ENCODE results near the gene DZIP1L. TPM values are rescaled to one million over a fixed set of nuclear protein-coding genes. Genes with fewer than 3 reads are reported as not detected.

The DZIP1L gene
- polyA plus RNA-seq, 2 of the 4 experiments (the other 2 are of a cell fraction), result 2.7 to 7.0 TPM

DNA sequence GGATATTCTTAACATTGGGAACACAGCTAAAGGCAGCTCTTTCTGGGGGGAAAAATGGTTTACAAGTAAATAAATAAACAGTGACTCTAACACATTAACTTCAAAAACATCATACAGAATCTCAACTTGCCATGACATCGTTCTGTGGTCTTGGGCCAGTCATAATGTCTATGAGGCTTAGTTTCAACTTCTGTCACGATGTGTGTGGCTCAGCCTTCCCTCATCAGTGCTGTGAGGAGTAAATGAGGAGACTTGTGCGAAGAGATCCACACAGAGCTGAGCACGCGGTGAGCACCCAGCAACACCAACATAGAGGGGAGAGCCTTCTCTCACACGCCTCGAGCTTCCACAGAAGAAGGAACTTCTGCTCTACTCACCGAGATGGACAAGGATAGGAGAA is 49.0 kb downstream of the DZIP1L start:
- Histone ChIP-seq H3K4me3 (no peak overlapping the region), H3K27ac (no peak overlapping the region), H3K9me3 (no peaks in the 10 kb centered on the region), H3K4me2 (no peak overlapping the region), H3K4me1 (no peaks in the 10 kb centered on the region)
- CTCF ChIA-PET, result interaction anchor here (1.1 to 13.1 kb wide), 3 partner anchors 14 to 52 kb away, joined by 3 to 224 read pairs (median 13); partner anchors contain the start of gene DZIP1L
- no peak for TF ChIP-seq RARB (CRISPR knock-in tag; IDR thresholded peaks at IDR 0.05)
- TF ChIP-seq, protein P1, sequence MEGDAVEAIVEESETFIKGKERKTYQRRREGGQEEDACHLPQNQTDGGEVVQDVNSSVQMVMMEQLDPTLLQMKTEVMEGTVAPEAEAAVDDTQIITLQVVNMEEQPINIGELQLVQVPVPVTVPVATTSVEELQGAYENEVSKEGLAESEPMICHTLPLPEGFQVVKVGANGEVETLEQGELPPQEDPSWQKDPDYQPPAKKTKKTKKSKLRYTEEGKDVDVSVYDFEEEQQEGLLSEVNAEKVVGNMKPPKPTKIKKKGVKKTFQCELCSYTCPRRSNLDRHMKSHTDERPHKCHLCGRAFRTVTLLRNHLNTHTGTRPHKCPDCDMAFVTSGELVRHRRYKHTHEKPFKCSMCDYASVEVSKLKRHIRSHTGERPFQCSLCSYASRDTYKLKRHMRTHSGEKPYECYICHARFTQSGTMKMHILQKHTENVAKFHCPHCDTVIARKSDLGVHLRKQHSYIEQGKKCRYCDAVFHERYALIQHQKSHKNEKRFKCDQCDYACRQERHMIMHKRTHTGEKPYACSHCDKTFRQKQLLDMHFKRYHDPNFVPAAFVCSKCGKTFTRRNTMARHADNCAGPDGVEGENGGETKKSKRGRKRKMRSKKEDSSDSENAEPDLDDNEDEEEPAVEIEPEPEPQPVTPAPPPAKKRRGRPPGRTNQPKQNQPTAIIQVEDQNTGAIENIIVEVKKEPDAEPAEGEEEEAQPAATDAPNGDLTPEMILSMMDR (IDR thresholded peaks at IDR 0.05), result no peak
- no peak for TF ChIP-seq RAD21 (conservative IDR thresholded peaks at IDR 0.05 in 1 of 2, IDR thresholded peaks at IDR 0.05 in 1 of 2)
- TF ChIP-seq JUNB (IDR thresholded peaks at IDR 0.05), result no peak
- TF ChIP-seq, protein P2, sequence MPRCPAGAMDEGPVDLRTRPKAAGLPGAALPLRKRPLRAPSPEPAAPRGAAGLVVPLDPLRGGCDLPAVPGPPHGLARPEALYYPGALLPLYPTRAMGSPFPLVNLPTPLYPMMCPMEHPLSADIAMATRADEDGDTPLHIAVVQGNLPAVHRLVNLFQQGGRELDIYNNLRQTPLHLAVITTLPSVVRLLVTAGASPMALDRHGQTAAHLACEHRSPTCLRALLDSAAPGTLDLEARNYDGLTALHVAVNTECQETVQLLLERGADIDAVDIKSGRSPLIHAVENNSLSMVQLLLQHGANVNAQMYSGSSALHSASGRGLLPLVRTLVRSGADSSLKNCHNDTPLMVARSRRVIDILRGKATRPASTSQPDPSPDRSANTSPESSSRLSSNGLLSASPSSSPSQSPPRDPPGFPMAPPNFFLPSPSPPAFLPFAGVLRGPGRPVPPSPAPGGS (IDR thresholded peaks at IDR 0.05), result no peak
- TF ChIP-seq, protein P3, sequence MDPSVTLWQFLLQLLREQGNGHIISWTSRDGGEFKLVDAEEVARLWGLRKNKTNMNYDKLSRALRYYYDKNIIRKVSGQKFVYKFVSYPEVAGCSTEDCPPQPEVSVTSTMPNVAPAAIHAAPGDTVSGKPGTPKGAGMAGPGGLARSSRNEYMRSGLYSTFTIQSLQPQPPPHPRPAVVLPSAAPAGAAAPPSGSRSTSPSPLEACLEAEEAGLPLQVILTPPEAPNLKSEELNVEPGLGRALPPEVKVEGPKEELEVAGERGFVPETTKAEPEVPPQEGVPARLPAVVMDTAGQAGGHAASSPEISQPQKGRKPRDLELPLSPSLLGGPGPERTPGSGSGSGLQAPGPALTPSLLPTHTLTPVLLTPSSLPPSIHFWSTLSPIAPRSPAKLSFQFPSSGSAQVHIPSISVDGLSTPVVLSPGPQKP (IDR thresholded peaks at IDR 0.05; ENCODE audit: low read depth, low read length), result no peak
- no peak for TF ChIP-seq MYC (IDR thresholded peaks at IDR 0.05; ENCODE audit: borderline replicate concordance, low read length)
- TF ChIP-seq, protein P4, sequence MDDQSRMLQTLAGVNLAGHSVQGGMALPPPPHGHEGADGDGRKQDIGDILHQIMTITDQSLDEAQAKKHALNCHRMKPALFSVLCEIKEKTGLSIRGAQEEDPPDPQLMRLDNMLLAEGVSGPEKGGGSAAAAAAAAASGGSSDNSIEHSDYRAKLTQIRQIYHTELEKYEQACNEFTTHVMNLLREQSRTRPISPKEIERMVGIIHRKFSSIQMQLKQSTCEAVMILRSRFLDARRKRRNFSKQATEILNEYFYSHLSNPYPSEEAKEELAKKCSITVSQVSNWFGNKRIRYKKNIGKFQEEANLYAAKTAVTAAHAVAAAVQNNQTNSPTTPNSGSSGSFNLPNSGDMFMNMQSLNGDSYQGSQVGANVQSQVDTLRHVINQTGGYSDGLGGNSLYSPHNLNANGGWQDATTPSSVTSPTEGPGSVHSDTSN (IDR thresholded peaks at IDR 0.05), result no peak
- no peak for TF ChIP-seq EHMT2 (IDR thresholded peaks at IDR 0.05; ENCODE audit: low read depth)
- TF ChIP-seq FOSB (CRISPR knock-in tag; IDR thresholded peaks at IDR 0.05), result no peak
- no peak for TF ChIP-seq RNF2 (IDR thresholded peaks at IDR 0.05; ENCODE audit: borderline replicate concordance, low read depth)
- TF ChIP-seq POLR2AphosphoS2 (conservative IDR thresholded peaks at IDR 0.05; ENCODE audit: low read length), result no peak
- TF ChIP-seq EHF (CRISPR knock-in tag; IDR thresholded peaks at IDR 0.05), result no peak
- TF ChIP-seq SREBF2 (IDR thresholded peaks at IDR 0.05), result no peak
- TF ChIP-seq HEYL (CRISPR knock-in tag; IDR thresholded peaks at IDR 0.05), result no peak
- FAIRE-seq (no peak), ATAC-seq (no peak), DNase-seq (ENCODE audit: low read depth in 1 of 2, low spot score in 1 of 2) (no peak)
- 87% methylated on average over 8 of the region's 8 CpGs for WGBS (ENCODE audit: missing lambda C conversion rate)
- POLR2A ChIA-PET, result no interaction called here

DNA sequence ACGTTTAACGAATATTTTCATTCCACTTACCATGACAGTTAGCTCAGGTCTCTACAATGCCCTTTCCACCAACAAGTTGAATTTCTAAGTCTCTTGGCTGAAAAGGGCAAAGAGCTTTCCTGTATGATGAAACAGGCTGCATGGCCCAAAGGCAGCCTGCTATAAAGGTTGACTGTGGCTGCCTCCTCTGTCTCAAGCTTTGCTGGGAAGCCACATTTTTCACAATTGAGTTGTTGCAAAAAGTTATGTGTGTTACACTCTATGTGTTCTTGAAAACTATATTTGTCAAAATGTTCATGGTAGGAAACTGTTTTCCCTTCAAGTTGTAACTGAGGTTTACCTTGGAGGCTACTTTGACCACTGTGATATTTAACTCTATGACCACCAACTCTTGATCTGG is 49.5 kb downstream of the DZIP1L start:
- H3K9me3 ChIP-seq, result no peaks in the 10 kb centered on the region
- WGBS (ENCODE audit: missing lambda C conversion rate), result 90% methylated on average over 2 of the region's 2 CpGs
- FAIRE-seq (no peak), ATAC-seq (no peak), DNase-seq (ENCODE audit: low read depth in 1 of 2, low spot score in 1 of 2) (no peak)
- H3K4me3 ChIP-seq, result no peak overlapping the region
- CTCF ChIA-PET, result interaction anchor here (1.0 to 13.1 kb wide), 4 partner anchors 14 to 52 kb away, joined by 3 to 224 read pairs (median 8); partner anchors contain the start of gene DZIP1L
- H3K4me1 ChIP-seq, result no peaks in the 10 kb centered on the region
- POLR2A ChIA-PET, result no interaction called here
- H3K27ac ChIP-seq, result no peak overlapping the region
- H3K4me2 ChIP-seq, result no peak overlapping the region
- TF ChIP-seq HOXB13 (CRISPR knock-in tag; IDR thresholded peaks at IDR 0.05; ENCODE audit: low read depth), result no peak
- no peak for TF ChIP-seq EHF (CRISPR knock-in tag; IDR thresholded peaks at IDR 0.05)
- TF ChIP-seq, protein P5, sequence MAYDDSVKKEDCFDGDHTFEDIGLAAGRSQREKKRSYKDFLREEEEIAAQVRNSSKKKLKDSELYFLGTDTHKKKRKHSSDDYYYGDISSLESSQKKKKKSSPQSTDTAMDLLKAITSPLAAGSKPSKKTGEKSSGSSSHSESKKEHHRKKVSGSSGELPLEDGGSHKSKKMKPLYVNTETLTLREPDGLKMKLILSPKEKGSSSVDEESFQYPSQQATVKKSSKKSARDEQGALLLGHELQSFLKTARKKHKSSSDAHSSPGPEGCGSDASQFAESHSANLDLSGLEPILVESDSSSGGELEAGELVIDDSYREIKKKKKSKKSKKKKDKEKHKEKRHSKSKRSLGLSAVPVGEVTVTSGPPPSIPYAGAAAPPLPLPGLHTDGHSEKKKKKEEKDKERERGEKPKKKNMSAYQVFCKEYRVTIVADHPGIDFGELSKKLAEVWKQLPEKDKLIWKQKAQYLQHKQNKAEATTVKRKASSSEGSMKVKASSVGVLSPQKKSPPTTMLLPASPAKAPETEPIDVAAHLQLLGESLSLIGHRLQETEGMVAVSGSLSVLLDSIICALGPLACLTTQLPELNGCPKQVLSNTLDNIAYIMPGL (CRISPR knock-in tag; IDR thresholded peaks at IDR 0.05; ENCODE audit: borderline replicate concordance), result no peak
- no peak for TF ChIP-seq HDAC2 (IDR thresholded peaks at IDR 0.05)
- TF ChIP-seq RNF2 (IDR thresholded peaks at IDR 0.05; ENCODE audit: borderline replicate concordance, low read depth), result no peak
- TF ChIP-seq, protein P1 (IDR thresholded peaks at IDR 0.05), result no peak
- no peak for TF ChIP-seq NFE2L2 (conservative IDR thresholded peaks at IDR 0.05; ENCODE audit: low read length)
- TF ChIP-seq, protein P2 (IDR thresholded peaks at IDR 0.05), result no peak
- no peak for TF ChIP-seq MAFK (IDR thresholded peaks at IDR 0.05; ENCODE audit: partially characterized antibody)
- TF ChIP-seq HOXB5 (CRISPR knock-in tag; IDR thresholded peaks at IDR 0.05), result no peak
- TF ChIP-seq EHMT2 (IDR thresholded peaks at IDR 0.05; ENCODE audit: low read depth), result no peak
- TF ChIP-seq, protein P6, sequence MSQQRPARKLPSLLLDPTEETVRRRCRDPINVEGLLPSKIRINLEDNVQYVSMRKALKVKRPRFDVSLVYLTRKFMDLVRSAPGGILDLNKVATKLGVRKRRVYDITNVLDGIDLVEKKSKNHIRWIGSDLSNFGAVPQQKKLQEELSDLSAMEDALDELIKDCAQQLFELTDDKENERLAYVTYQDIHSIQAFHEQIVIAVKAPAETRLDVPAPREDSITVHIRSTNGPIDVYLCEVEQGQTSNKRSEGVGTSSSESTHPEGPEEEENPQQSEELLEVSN (IDR thresholded peaks at IDR 0.05; ENCODE audit: borderline replicate concordance, low read depth), result no peak
- no peak for TF ChIP-seq HEYL (CRISPR knock-in tag; IDR thresholded peaks at IDR 0.05)
- TF ChIP-seq, protein P7, sequence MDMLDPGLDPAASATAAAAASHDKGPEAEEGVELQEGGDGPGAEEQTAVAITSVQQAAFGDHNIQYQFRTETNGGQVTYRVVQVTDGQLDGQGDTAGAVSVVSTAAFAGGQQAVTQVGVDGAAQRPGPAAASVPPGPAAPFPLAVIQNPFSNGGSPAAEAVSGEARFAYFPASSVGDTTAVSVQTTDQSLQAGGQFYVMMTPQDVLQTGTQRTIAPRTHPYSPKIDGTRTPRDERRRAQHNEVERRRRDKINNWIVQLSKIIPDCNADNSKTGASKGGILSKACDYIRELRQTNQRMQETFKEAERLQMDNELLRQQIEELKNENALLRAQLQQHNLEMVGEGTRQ (IDR thresholded peaks at IDR 0.05), result no peak
